Activated naive CD4-positive, alpha-beta T cell treated with Interleukin-2 at 50 U/mL for 16 hours (primary cell): ENCODE results near the gene PEA15.
A peak's percentile ranks its signal among the peaks of the same experiment; 100 is the strongest.

ENCODE experiments used
- DNase-seq: peaks from one replicate; pipeline ENCODE4 v3.0.0-alpha.2; 2020

The PEA15 gene

GRCh38 chr1:160205242-160206035 is at the start of gene PEA15:
TSS of gene PEA15 (plus strand) at chr1:160205384. CDS start at chr1:160211545, 6,161 bp downstream.
- DNase-seq: peak; percentile 71

GRCh38 chr1:160156361-160156760 is 48.8 kb upstream of the PEA15 start:
- DNase-seq: no peak

DNA sequence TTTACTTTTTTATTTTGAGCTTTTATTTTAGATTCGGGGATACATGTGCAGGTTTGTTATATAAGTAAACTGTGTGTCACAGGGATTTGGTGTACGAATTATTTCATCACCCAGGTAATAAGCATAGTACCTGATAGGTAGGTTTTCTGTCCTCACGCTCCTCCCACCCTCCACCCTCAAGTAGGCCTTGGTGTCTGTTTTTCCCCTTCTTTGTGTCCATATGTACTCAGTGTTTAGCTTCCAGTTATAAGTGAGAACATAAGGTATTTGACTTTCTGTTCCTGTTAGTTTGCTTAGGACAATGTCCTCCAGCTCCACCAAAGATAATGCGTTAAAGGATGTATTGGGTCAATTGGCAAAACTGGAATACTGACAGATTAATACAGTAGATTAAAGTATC is 48.0 kb upstream of the PEA15 start:
- DNase-seq: no peak

DNA sequence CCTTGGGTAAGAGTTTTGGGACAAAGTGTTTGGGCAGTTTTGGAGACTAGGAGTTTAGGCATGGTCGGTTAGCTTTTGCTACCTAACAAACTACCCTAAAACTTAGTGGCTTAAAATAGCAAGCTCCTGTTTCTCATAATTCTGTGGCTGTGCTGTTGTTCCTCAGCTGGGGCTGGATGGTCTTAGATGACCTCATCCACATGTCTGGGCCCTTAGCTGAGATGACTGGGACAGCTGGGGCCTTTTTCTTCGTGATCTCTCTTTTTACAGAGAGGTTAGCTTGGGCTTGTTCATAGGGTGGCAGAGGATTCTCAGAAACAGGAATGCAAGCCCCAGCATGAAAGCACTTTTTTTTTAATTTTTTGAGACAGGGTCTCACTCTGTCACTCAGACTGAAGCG is 47.2 kb upstream of the PEA15 start:
- no peak for DNase-seq

DNA sequence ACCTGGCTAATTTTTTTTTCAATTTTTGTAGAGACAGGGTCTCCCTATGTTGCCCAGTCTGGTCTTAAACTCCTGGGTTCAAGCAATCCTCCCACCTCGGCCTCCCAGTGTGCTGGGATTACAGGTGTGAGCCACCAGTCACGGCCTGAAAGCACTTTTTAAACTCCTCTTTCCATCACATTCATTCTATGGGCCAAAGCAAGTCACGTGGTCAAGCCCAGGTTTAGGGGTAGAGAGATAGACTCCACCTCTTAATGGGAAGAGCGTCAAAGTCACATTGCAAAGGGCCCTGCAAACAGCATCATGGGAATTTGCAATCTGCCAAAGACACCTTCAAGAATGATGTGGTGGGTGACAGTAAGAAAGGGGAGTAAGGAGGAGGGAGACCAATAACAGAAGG is 46.6 kb upstream of the PEA15 start:
- DNase-seq: no peak

- no peak for DNase-seq
Observed at GRCh38 chr1:160159846-160160245, 45.3 kb upstream of the PEA15 start.

GRCh38 chr1:160161965-160162705 is 43.0 kb upstream of the PEA15 start:
- no peak for DNase-seq

- no peak for DNase-seq
Observed at GRCh38 chr1:160162931-160163330, 42.3 kb upstream of the PEA15 start.

GRCh38 chr1:160163615-160164014 is 41.6 kb upstream of the PEA15 start:
- DNase-seq: no peak

GRCh38 chr1:160164121-160164520 is 41.1 kb upstream of the PEA15 start:
- no peak for DNase-seq

DNA sequence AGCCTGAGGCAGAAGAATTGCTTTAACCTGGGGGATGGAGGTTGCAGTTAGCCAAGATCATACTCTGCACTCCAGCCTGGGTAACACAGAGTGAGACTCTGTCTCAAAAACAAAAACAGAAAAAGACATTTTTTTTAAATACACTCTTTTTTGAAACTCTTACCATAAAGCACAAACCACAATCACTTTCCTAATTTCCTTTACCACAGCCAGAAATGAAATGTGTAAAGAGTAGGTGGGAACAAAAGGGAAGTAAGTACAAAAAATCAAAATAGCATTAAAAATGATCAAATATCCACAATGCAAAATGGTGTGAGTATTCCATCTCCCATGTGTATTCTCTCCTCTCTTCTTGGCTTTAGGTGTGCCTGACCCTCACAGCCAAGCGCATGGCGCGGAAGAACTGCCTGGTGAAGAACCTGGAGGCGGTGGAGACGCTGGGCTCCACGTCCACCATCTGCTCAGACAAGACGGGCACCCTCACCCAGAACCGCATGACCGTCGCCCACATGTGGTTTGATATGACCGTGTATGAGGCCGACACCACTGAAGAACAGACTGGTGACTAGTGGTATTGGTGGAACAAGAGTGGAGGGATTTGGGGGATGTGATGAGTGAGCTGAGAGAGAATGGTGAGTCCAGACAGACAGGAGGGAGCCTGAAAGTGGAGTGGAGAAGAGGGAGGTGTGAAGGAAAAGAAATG is 38.9 kb upstream of the PEA15 start:
- DNase-seq: no peak

GRCh38 chr1:160167056-160167455 is 38.1 kb upstream of the PEA15 start:
- DNase-seq: no peak

DNA sequence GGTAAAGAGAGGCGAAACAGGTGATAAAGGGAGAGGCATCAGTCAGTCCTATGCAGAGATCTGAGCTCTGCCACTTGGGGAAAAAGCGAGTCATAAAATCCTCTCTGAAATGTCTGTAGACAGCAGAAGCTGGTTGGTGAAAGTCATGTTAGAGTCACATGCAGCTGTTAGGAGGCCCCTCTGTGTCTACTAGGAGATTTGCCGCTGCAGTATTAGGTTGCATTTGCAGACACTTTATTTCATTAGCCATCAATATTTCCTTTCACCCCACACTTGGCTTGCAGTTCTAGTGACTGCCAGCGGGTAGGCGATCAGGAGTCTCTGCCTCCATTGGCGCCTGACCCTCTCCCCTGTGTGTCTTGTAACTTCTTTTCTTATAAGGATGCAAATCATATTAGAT is 37.6 kb upstream of the PEA15 start:
- no peak for DNase-seq

DNA sequence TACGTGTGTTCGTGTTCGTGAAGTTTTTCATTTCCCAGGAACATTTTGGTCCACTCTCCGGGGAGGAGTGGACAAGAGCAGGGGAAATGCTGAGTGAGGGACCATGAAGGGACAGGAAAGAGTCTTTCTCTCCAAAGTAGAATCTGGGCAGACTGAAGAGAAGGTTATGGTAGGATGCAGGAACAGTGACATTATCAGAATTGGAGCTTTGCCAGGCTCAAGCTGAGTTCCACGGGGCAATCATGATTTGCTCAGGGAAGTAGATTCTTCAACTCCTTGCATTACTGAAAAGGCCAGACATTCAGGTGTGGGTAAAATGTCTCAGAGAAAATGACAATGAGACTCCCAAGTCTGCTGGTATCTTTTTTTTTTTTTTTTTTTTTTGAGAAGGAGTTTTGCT is 37.2 kb upstream of the PEA15 start:
- DNase-seq: no peak

DNA sequence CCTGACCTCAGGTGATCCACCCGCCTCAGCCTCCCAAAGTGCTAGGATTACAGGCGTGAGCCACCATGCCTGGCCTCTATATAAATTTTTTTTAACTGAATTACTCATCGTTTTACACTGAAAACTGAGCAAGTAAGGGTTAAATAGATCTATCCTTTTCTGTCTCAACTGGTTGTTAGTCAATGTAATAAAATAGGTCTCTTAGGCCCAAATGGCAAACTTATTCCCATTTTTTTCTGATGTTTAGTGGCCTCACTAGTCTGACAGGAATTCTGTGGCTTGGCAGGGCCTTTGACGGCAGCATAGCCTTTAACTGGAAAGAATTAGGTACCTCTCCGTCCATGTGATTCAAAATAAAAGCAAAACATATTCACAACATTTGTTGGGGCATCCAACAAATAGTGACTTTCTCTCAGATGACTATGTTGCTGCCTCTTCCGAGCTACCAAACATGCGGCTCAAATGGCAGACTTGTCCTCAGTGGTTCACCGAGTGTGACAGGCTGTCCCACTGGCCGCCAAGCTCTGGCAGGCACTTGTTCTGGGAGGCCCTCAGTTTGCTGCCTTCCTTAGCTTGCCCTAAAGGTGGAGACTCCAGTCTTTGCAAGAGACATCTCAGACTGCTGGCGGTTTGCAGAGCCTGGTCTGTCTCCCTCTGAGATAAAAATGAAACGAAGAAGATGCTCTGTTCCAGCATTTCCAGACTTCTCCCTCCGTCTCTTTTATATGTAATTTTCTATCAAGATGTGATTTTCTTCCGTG is 36.4 kb upstream of the PEA15 start:
- no peak for DNase-seq

DNA sequence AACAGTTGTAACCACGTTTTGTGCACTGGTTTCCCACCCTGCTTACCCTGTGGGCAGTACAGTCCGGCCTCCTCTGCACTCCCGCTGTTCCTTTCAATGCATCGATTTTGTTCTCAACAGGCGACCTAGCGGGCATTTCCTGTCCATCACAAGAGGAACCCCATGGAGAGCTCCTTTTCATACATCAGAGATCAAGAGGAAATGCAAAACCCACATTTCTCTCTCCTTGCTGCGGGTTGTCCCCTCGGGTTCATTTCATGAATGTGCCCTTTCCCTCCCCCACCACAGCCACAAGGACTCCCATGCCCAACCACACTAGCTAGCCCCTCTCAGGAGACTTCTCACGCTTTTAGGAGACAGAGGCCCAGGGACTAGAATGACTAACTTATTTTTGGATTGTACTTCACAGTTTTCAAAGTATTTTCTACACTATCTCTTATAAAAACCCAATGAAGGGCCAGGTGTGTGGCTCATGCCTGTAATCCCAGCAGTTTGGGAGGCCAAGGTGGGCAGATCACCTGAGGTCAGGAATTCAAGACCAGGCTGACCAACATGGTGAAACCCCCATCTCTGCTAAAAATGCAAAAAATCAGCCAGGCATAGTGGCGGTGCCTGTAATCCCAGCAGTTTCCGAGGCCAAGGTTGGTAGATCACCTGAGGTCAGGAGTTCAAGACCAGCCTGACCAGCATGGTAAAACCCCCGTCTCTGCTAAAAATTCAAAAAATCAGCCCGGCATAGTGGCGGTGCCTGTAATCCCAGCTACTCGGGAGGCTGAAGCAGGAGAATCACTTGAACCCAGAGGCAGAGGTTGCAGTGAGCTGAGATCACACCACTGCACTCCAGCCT is 35.4 kb upstream of the PEA15 start:
- DNase-seq: no peak

GRCh38 chr1:160171354-160171753 is 33.8 kb upstream of the PEA15 start:
- no peak for DNase-seq

GRCh38 chr1:160171980-160172379 is 33.2 kb upstream of the PEA15 start:
- no peak for DNase-seq

DNA sequence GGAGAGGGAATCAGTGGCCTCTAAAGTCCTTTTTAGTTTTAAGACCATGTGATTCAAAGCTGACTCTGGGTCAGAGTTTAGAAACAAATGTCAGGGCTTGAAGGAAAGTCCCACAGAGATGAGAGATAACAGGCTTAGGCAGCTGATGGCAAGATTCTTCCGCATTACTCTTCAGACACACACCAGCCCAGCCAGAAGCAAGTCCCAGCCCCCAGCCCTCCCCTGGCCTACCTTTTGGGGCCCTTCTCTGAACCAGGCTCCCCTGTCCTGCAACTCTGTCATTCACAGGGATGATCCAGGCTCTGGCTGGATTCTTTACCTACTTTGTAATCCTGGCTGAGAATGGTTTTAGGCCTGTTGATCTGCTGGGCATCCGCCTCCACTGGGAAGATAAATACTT is 28.0 kb upstream of the PEA15 start:
- DNase-seq: no peak

- DNase-seq: no peak
Observed at GRCh38 chr1:160177667-160178066, 27.5 kb upstream of the PEA15 start.

DNA sequence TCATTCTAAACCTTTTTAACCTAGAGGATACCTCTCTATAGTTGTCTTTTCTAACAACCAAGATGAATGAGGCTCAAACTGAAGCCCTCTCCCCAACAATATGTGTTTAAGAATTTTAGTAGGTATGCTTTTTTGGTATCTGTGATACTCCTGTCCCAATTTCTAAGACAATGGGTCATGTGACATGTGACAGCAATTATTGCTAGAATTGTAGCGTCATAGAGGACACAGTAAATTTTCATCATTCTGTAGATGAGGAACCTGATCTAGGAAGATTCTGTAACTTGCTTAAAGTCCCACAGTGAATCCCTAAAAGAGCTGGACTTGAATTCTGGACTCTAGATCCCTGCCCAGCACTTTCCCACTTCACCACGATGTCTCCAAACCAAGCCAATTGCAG is 26.5 kb upstream of the PEA15 start:
- no peak for DNase-seq

GRCh38 chr1:160179336-160179735 is 25.8 kb upstream of the PEA15 start:
- no peak for DNase-seq
